Smooth muscle cell (in vitro differentiated cells): ENCODE results near the gene NTHL1. TPM values are rescaled to one million over a fixed set of nuclear protein-coding genes. Genes with fewer than 3 reads are reported as not detected.
A peak's percentile ranks its signal among the peaks of the same experiment; 100 is the strongest.
"Not testable (repeated sequence)": the region's sequence is repeated elsewhere in the genome, so short reads cannot be mapped to it uniquely, and the experiment has no call there.

Experiments used
- DNase-seq: peaks from one replicate; lab custom pipeline; 2025; ENCODE audit not compliant: unreplicated experiment; lab: John Stamatoyannopoulos, UW
- H2AFZ ChIP-seq: fragments of 200-600 bp; sonication (generic); 2 replicates; pipeline ENCODE4 v1.6.0; 2016; ENCODE audit warnings: antibody characterized with exemption, low read depth, mild to moderate bottlenecking
- H3F3A ChIP-seq: fragments of 200-600 bp; sonication (generic); 2 replicates; pipeline ENCODE4 v1.6.0; 2017; ENCODE audit warnings: antibody characterized with exemption, low read depth
- H3K27ac ChIP-seq: fragments of 200-600 bp; sonication (generic); 2 replicates; pipeline ENCODE4 v1.5.1; 2016; ENCODE audit warnings: low read depth, mild to moderate bottlenecking
- H3K27me3 ChIP-seq: fragments of 200-600 bp; sonication (generic); 2 replicates; pipeline ENCODE4 v1.6.1; 2016; ENCODE audit warnings: low read depth, mild to moderate bottlenecking
- H3K36me3 ChIP-seq: fragments of 200-600 bp; sonication (generic); 2 replicates; pipeline ENCODE4 v1.5.1; 2016; ENCODE audit warnings: low read depth
- H3K4me1 ChIP-seq: fragments of 200-600 bp; sonication (generic); 2 replicates; pipeline ENCODE4 v1.5.1; 2016; ENCODE audit warnings: low read depth
- H3K4me2 ChIP-seq: fragments of 200-600 bp; sonication (generic); 2 replicates; pipeline ENCODE4 v1.6.0; 2016; ENCODE audit warnings: mild to moderate bottlenecking
- H3K4me3 ChIP-seq: fragments of 200-600 bp; sonication (generic); 2 replicates; pipeline ENCODE4 v1.5.1; 2016; ENCODE audit warnings: mild to moderate bottlenecking
- H3K79me2 ChIP-seq: fragments of 200-600 bp; sonication (generic); 2 replicates; pipeline ENCODE4 v1.6.0; 2016; ENCODE audit warnings: low read depth, mild to moderate bottlenecking
- H3K9ac ChIP-seq: fragments of 200-600 bp; sonication (generic); 2 replicates; pipeline ENCODE4 v1.6.0; 2016; ENCODE audit warnings: low read depth
- H3K9me3 ChIP-seq: fragments of 200-600 bp; sonication (generic); replicated peaks from 2 replicates; pipeline ENCODE4 v1.5.1; 2016; ENCODE audit warnings: low read depth
- H4K20me1 ChIP-seq: fragments of 200-600 bp; sonication (generic); 2 replicates; pipeline ENCODE4 v1.6.0; 2016; ENCODE audit warnings: low read depth
- WGBS: methylation state at CpG from one replicate; pipeline ENCODE4 v1.1.7; 2016; ENCODE audit warnings: low lambda C conversion rate; 5-methylcytosine and 5-hydroxymethylcytosine counted together
- polyA plus RNA-seq: library from polyadenylated mRNA; unstranded; fragments of >200 nt; fragmentation: Nextera tagmentation; extraction: Ambion mirVana; gene quantifications from 2 replicates; pipeline ENCODE4 v1.2.1, GENCODE V29; 2016
- total RNA-seq: library from RNA; depleted of rRNA; stranded (reverse); fragments of >200 nt; gene quantifications from 2 replicates; pipeline ENCODE4 v1.2.3, GENCODE V29; 2014
- TF ChIP-seq, protein P1 (sequence below): fragments of 200-600 bp; sonication (generic); IDR thresholded peaks from 2 replicates; pipeline ENCODE4 v1.5.1; 2017; ENCODE audit warnings: borderline replicate concordance, mild to moderate bottlenecking, antibody characterized with exemption; ENCODE audit not compliant: insufficient read depth, poor library complexity, severe bottlenecking

The NTHL1 gene
- total and polyA plus RNA-seq, 2 experiments from 2014 or later = 23.8 to 39.3 TPM

DNA sequence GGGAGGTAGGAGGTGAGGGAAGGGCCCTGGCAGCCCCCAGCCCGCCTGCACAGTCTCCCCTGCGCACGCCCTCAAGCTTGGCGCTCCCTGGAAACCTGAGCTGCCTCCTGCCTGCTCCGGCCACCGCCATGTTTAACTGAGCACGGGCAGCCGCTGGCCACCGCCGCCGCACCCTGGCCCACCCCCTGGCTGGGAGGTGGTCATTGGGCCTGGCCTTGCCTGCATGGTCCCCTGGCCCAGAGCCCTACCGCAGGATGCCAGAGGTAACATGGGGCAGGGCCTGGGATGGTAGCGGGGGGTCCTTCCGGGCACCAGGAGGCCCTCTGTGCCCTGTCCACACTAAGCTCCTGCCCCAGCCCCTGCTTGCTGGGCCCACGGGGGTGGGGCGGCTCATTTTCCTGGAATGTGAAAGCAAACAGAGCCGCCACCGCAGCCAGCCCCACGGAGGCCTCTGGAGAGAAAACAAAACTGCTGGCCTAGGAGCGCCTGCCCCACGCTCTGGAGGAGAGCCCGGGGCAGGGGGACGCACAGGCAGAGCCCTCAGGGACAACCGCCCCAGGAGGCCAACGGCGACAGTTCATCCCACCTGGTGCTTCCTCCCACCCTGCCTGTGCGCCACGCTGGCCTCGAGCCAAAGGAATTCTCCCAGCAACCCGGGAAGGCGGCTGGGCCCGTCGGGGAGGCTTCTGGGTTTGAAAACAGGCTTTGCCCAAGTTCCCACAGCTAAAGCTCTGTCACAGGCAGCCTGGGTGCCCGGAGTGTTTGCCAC is 12.0 kb downstream of the NTHL1 start:
- 51% methylated on average over 32 of the region's 34 CpGs for WGBS
- TF ChIP-seq, protein P1, sequence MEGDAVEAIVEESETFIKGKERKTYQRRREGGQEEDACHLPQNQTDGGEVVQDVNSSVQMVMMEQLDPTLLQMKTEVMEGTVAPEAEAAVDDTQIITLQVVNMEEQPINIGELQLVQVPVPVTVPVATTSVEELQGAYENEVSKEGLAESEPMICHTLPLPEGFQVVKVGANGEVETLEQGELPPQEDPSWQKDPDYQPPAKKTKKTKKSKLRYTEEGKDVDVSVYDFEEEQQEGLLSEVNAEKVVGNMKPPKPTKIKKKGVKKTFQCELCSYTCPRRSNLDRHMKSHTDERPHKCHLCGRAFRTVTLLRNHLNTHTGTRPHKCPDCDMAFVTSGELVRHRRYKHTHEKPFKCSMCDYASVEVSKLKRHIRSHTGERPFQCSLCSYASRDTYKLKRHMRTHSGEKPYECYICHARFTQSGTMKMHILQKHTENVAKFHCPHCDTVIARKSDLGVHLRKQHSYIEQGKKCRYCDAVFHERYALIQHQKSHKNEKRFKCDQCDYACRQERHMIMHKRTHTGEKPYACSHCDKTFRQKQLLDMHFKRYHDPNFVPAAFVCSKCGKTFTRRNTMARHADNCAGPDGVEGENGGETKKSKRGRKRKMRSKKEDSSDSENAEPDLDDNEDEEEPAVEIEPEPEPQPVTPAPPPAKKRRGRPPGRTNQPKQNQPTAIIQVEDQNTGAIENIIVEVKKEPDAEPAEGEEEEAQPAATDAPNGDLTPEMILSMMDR = no peak
- Histone ChIP-seq H3K9ac (peak overlapping the region; percentile 77), H3K4me1 (peaks cover 21% of the 10 kb centered on the region), H3K27me3 (no peaks in the 10 kb centered on the region), H4K20me1 (no peaks in the 10 kb centered on the region), H2AFZ (no peak overlapping the region), H3F3A (no peaks in the 10 kb centered on the region), H3K27ac (peak overlapping the region; percentile 94), H3K4me2 (peak overlapping the region; percentile 73), H3K79me2 (no peaks in the 10 kb centered on the region), H3K36me3 (no peaks in the 10 kb centered on the region), H3K4me3 (peak overlapping the region; percentile 2), H3K9me3 (no peaks in the 10 kb centered on the region)
- peak; percentile 66 for DNase-seq

DNA sequence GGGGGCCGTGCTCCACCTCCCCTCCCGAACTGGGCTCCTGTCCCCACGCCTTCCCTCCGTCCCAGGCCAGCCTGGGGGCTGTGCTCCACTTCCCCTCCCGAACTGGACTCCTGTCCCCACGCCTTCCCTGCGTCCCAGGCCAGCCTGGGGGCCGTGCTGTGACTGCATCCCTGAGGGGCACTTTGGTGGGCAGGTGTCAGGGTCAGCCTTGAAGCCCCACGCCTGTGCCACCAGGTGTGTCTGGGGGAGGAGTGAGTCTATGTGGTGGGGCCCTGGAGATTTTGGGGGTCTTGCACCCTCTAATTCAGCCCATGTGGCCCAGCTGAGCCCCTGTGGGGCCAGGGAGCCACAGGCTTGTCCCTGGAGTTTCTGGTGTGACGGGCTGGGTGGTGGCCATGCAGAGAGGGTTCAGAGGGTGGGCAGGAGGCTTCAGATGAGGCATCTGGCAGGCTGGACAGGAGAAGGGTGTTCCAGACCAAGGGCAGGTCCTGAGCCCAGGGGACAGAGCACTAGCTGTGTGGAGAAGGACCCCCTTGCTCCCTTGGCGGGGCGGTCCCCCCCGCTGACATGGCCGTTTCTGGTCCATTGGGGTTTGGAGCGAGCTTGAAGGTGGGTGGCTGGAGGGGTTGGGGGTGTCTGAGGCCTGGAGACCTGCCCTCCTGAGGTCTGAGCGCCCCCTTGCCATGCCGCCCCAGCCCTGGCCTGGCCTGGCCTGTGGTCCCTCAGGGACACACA is 12.8 kb downstream of the NTHL1 start:
- Histone ChIP-seq H3K4me2 (peak overlapping the region; percentile 73), H3F3A (no peaks in the 10 kb centered on the region), H3K27me3 (no peaks in the 10 kb centered on the region), H4K20me1 (no peaks in the 10 kb centered on the region), H3K4me3 (no peak overlapping the region), H3K4me1 (peaks cover 21% of the 10 kb centered on the region), H3K36me3 (no peaks in the 10 kb centered on the region), H3K9ac (no peak overlapping the region), H3K27ac (peak overlapping the region; percentile 94), H3K9me3 (no peaks in the 10 kb centered on the region), H2AFZ (no peak overlapping the region), H3K79me2 (no peaks in the 10 kb centered on the region)
- DNase-seq = no peak
- TF ChIP-seq, protein P1 = no peak
- WGBS = 95% methylated on average over 16 of the region's 17 CpGs

DNA sequence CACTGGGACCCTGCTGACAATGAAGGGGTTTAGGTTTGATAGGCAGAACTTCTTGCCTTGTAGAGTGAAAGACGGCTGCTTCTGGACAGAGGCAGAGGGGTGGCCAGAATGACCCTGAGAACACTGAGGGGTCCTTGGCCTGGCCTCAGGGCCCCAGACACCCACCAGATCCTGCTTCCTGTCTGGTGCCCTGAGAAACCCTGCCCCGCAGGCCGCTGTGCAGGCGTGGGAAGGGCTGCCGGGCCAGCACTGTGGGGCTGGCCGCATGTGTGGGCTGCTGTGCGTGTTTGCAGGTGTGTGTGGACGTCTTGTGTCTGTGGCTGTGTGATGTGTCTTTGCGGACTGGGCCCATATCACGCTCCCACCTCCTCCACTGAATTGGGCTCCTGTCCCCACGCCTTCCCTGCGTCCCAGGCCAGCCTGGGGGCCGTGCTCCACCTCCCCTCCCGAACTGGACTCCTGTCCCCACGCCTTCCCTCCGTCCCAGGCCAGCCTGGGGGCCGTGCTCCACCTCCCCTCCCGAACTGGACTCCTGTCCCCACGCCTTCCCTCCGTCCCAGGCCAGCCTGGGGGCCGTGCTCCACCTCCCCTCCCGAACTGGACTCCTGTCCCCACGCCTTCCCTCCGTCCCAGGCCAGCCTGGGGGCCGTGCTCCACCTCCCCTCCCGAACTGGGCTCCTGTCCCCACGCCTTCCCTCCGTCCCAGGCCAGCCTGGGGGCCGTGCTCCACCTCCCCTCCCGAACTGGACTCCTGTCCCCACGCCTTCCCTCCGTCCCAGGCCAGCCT is 13.5 kb downstream of the NTHL1 start:
- not testable (repeated sequence) for H3F3A ChIP-seq, H3K36me3 ChIP-seq, H3K4me3 ChIP-seq, H2AFZ ChIP-seq, H3K27me3 ChIP-seq, H4K20me1 ChIP-seq, DNase-seq, H3K9me3 ChIP-seq, H3K79me2 ChIP-seq
- H3K4me1 ChIP-seq = peaks cover 19% of the 10 kb centered on the region
- H3K27ac ChIP-seq = peak overlapping the region; percentile 80
- peak overlapping the region; percentile 30 for H3K9ac ChIP-seq
- WGBS = 53% methylated on average over 10 of the region's 32 CpGs
- H3K4me2 ChIP-seq = peak overlapping the region; percentile 74
